Muscle layer of duodenum (tissue), 2 donors: ENCODE measurements around the gene VAV2.

Source experiments
- H3K27ac ChIP-seq: one replicate; pipeline ENCODE4 v1.7.0; 2013; ENCODE audit warnings: mild to moderate bottlenecking, low read length
- H3K27me3 ChIP-seq: one replicate; pipeline ENCODE4 v1.7.0; 2013; ENCODE audit warnings: low read depth, mild to moderate bottlenecking, control low read depth, low read length
- H3K36me3 ChIP-seq, 2 donors: one replicate each; pipeline ENCODE4 v1.7.0; 2013; ENCODE audit warnings: low read length in 2 of 2, control low read depth in 1 of 2, mild to moderate bottlenecking in 1 of 2; ENCODE audit not compliant: insufficient read depth in 2 of 2, control insufficient read depth in 1 of 2
- H3K4me1 ChIP-seq, 2 donors: one replicate each; pipeline ENCODE4 v1.7.0; 2013; ENCODE audit warnings: low read length in 2 of 2, mild to moderate bottlenecking in 2 of 2, control low read depth in 1 of 2, moderate library complexity in 1 of 2; ENCODE audit not compliant: insufficient read depth in 2 of 2, control insufficient read depth in 1 of 2
- H3K4me3 ChIP-seq, 2 donors: one replicate each; pipeline ENCODE4 v1.7.0; 2013; ENCODE audit warnings: low read length in 2 of 2, low read depth in 1 of 2, mild to moderate bottlenecking in 1 of 2
- H3K9me3 ChIP-seq, 2 donors: one replicate each; pipeline ENCODE4 v1.7.0; 2013; ENCODE audit warnings: low read length in 2 of 2, control low read depth in 1 of 2, mild to moderate bottlenecking in 1 of 2; ENCODE audit not compliant: control insufficient read depth in 1 of 2
- donor health status: healthy.

The VAV2 gene

GRCh38 chr9:133892193-133892920 lies 99.8 kb downstream of the VAV2 start:
- no peaks in the 10 kb centered on the region for H3K9me3 ChIP-seq
- no peaks in the 10 kb centered on the region for H3K36me3 ChIP-seq
- no peaks in the 10 kb centered on the region for H3K27me3 ChIP-seq
- H3K4me3 ChIP-seq: no peak overlapping the region
- no peaks in the 10 kb centered on the region for H3K4me1 ChIP-seq
- no peak overlapping the region for H3K27ac ChIP-seq

DNA sequence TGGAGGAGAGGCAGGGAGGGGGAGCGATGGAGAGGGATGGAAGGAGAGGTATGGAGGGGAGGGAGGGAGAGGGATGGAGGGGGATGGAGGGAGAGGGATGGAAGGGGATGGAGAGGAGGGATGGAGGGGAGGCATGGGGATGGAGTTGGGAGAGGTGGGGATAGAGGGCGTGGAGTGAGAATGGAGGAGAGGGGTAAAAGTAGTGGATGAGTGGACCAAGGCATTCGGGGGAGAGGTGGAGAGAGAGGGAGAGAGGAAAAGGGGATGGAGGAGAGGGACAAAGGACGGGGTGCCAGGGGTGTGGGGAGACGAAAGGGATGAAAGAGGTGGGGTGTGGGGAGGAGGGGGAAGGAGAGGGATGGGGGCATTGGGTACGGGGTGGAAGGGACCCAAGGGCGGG lies 100.4 kb downstream of the VAV2 start:
- Histone ChIP-seq H3K27ac (no peak overlapping the region), H3K4me1 (no peaks in the 10 kb centered on the region), H3K27me3 (no peaks in the 10 kb centered on the region), H3K4me3 (no peak overlapping the region), H3K36me3 (no peaks in the 10 kb centered on the region), H3K9me3 (no peaks in the 10 kb centered on the region)

GRCh38 chr9:133890583-133890982 lies 101.5 kb downstream of the VAV2 start:
- no peaks in the 10 kb centered on the region for H3K4me1 ChIP-seq

DNA sequence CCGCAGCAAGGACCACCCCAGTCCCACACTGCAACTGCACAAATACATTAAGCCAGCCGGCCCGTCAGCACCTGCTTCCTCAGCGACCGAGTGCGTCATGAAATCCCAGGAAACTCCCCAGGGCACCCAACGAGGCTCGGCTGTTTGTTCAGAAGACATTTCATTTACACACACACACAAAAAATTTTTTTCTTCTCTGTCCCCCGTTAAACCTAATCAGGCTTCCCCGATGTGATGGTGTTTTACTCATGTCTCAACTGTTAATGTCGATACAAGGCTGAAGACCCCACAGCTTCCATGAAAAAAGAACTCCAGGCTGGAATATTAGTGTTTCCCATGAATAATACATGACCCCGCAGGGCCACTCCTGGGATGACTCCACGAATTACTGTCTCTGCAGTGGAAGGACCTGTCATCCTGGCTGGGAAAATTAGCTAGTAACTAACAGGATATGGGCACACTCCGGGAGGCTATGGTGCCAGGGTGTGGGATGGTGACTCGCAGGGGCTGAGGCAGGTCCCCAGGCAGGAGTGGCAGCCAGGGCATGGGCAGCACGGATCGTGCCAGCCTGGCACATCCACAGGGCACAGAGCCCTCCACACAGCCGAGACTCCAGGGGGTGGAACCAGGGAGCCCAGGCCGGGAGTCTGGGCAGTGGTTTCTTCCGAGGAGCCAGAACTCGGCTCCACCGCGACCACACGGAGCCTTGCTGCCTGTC lies 102.4 kb downstream of the VAV2 start:
- no peaks in the 10 kb centered on the region for H3K27me3 ChIP-seq
- no peaks in the 10 kb centered on the region for H3K4me1 ChIP-seq
- H3K4me3 ChIP-seq: no peak overlapping the region
- H3K36me3 ChIP-seq: no peaks in the 10 kb centered on the region
- no peak overlapping the region for H3K27ac ChIP-seq
- H3K9me3 ChIP-seq: no peaks in the 10 kb centered on the region

More at GRCh38 chr9:133890583-133890982, 101.5 kb downstream of the VAV2 start:
- no peaks in the 10 kb centered on the region for H3K9me3 ChIP-seq
- H3K4me3 ChIP-seq: no peak overlapping the region
- no peaks in the 10 kb centered on the region for H3K36me3 ChIP-seq
- H3K27ac ChIP-seq: no peak overlapping the region
- no peaks in the 10 kb centered on the region for H3K27me3 ChIP-seq

- H3K4me1 ChIP-seq: no peaks in the 10 kb centered on the region
- H3K27me3 ChIP-seq: no peaks in the 10 kb centered on the region
- no peaks in the 10 kb centered on the region for H3K9me3 ChIP-seq
- no peak overlapping the region for H3K27ac ChIP-seq
- H3K4me3 ChIP-seq: no peak overlapping the region
- no peaks in the 10 kb centered on the region for H3K36me3 ChIP-seq
Measured at GRCh38 chr9:133888809-133889491, 103.2 kb downstream of the VAV2 start.

- no peaks in the 10 kb centered on the region for H3K27me3 ChIP-seq
- H3K9me3 ChIP-seq: no peaks in the 10 kb centered on the region
- H3K36me3 ChIP-seq: no peaks in the 10 kb centered on the region
- no peaks in the 10 kb centered on the region for H3K4me1 ChIP-seq
- no peak overlapping the region for H3K4me3 ChIP-seq
- H3K27ac ChIP-seq: no peak overlapping the region
Measured at GRCh38 chr9:133888048-133888808, 103.9 kb downstream of the VAV2 start.

DNA sequence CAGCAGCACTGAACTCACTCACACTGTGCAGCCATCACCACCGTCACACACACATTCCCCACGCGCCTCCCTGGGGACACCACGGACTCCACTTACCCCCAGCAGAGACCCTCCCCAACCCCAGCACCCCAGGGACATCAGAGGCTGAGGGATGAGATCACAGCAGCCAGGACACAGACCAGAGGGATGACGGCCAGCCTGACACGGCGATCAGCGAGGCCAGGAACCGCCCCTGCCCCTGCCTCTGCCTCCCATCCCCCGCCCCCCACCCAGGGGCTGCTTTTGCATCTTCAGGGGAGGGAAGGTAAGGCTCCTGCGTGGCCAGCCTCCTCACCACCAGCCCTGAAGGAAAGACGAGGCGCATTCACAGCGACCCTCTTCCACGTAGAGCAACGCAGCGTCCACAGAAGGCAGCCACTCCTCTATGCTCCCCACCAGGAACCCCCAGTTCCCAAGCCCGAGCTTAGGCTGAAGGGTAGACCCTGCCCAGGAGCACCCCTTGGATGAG lies 104.5 kb downstream of the VAV2 start:
- Histone ChIP-seq H3K27ac (no peak overlapping the region), H3K4me1 (no peaks in the 10 kb centered on the region), H3K27me3 (no peaks in the 10 kb centered on the region), H3K36me3 (no peaks in the 10 kb centered on the region), H3K4me3 (no peak overlapping the region), H3K9me3 (no peaks in the 10 kb centered on the region)

- Histone ChIP-seq H3K27me3 (no peaks in the 10 kb centered on the region), H3K27ac (no peak overlapping the region), H3K4me1 (no peaks in the 10 kb centered on the region), H3K4me3 (no peak overlapping the region), H3K36me3 (no peaks in the 10 kb centered on the region), H3K9me3 (no peaks in the 10 kb centered on the region)
Measured at GRCh38 chr9:133886563-133887501, 105.3 kb downstream of the VAV2 start.

- Histone ChIP-seq H3K9me3 (no peaks in the 10 kb centered on the region), H3K27me3 (no peaks in the 10 kb centered on the region), H3K36me3 (no peaks in the 10 kb centered on the region), H3K27ac (no peak overlapping the region), H3K4me1 (no peaks in the 10 kb centered on the region), H3K4me3 (no peak overlapping the region)
Measured at GRCh38 chr9:133884907-133885744, 107.0 kb downstream of the VAV2 start.
